ENCODE data around the gene RPL23.

The RPL23 gene

DNA sequence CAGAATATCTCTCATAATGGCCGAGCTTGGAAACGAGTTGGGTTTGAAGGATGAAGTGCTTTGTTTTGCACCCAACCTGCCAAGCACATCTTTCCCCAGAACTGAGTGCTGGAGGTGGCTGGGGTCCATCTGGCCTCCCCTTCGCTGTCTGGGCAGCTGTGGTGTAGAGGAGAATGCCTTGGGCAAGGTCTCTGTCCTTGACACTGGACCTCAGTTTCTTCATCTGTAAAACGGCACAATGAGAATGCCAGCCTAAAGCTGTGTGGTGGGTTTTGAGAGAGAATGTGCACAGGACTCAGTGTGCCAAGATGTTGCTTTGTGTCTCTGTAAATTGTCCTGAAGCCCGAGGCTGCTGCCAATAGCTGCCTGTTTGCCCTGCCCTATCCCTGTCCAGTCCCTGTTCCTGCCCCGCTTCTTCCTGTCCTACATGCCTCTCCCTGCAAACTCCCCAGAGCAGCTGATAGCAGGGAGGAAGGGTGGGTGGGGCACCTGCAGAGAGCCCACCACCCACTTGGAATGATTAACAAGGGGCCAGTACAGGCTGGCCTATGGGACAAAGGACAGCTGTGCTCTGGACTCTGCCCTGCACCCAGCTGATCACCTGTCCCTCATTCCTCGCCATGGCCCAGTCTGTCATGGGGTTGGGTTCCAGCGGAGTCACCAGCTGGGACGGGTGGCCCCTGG, 31.7 kb upstream of the RPL23 start:
- no peak for DNase-seq (ENCODE audit: low read depth)
- no peak overlapping the region for H3K4me3 ChIP-seq (ENCODE audit: control insufficient read depth, low read depth, low read length)
- no peak for TF ChIP-seq CTCF (IDR thresholded peaks at IDR 0.05; ENCODE audit: control insufficient read depth, insufficient read depth, low read depth, low read length, missing control alignments)

- H3K4me3 ChIP-seq (ENCODE audit: control insufficient read depth, low read depth, low read length) = no peak overlapping the region
- DNase-seq (ENCODE audit: low read depth) = no peak
- no peak for TF ChIP-seq CTCF (IDR thresholded peaks at IDR 0.05; ENCODE audit: control insufficient read depth, insufficient read depth, low read depth, low read length, missing control alignments)
These were observed 30.3 kb upstream of the RPL23 start for GRCh38 chr17:38883592-38884526.

GRCh38 chr17:38882870-38883269, 29.3 kb upstream of the RPL23 start:
- DNase-seq (ENCODE audit: low read depth) = no peak
- H3K4me3 ChIP-seq (ENCODE audit: control insufficient read depth, low read depth, low read length) = no peak overlapping the region
- no peak for TF ChIP-seq CTCF (IDR thresholded peaks at IDR 0.05; ENCODE audit: control insufficient read depth, insufficient read depth, low read depth, low read length, missing control alignments)

DNA sequence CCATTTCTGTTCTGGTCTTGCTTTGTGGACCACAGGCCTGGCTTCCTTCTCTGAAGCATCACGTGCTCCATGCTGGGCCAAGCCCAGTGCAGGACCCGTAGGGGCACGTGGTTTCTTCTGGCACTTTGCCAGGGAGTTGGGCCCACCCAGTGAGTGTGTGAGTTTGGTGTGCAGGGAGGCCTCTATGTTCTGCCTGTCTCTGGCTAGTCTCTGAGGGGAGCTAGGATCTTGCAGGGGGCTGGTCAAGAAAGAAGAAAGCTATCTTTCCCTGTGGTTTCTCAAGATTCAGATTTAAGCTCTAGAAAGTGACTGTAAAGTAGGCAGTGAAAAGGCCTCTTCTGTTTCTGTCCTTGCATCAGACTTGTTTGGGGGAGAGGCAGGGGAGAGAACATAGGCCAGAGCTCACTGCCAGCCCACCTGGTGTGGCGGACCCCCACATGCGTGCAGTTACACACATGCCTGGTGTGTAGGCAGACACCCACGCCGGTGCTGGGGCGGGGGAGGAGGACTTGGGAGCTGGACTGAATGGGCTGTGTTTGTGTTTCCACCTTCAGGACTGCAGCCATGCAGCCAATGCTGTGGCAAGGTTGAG, 28.2 kb upstream of the RPL23 start:
- no peak for DNase-seq (ENCODE audit: low read depth)
- TF ChIP-seq CTCF (IDR thresholded peaks at IDR 0.05; ENCODE audit: control insufficient read depth, insufficient read depth, low read depth, low read length, missing control alignments) = no peak
- H3K4me3 ChIP-seq (ENCODE audit: control insufficient read depth, low read depth, low read length) = no peak overlapping the region

DNA sequence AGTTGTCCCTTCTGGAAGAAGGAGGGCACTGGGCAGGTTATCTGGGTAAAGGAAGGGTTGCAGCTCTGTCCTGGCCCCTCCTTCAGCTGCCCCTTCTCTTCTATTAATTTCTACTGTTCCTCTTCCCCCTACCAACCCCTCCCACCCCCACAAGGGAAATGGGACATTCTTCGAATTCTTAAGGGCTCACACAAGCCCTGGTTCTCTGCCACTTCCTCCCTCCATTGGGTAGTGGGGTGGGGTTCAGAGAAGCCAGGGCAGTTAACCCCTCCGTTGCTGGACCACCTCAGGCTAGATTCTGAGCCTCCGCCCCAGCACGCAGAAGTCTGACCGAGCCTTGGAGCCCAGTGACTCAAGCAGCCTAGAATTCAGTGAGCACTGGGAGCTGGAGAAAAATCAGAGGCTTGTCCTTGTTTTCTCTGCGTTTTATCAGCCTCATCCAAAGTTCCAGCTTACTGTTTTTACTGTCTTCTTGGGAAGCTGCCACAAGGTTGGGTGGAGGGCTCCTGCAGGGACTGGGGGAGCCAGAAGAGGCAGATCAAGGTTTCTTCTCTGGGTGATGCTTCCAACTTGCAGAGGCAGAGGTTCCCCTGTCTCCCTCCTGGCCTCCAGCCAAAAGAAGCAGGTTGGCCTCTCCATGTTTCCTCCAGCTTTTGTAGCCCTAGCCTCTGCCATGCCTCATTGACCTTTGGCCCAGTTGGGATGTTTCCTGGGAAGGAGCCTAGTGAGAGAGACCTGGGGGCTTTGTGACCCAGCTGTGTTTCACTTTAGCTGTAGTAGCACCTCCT, 26.6 kb upstream of the RPL23 start:
- no peak for TF ChIP-seq CTCF (IDR thresholded peaks at IDR 0.05; ENCODE audit: control insufficient read depth, insufficient read depth, low read depth, low read length, missing control alignments)
- no peak for DNase-seq (ENCODE audit: low read depth)
- H3K4me3 ChIP-seq (ENCODE audit: control insufficient read depth, low read depth, low read length) = no peak overlapping the region; the same call in 1 of the 2 replicates

Data from AG09309 (cell line).